K562 (cell line): ENCODE measurements around the gene IFT25.

ENCODE experiments used
- CTCF ChIP-seq, 3 experiments: IDR thresholded peaks in 2 of 3; conservative IDR thresholded peaks in 1 of 3; 2 replicates each; pipeline ENCODE4 v1.5.1; 2011 to 2012; ENCODE audit warnings: low read length in 3 of 3, mild to moderate bottlenecking in 3 of 3, control low read depth in 2 of 3, improper control_type of control experiment in 1 of 3, inconsistent platforms in 1 of 3, low read depth in 1 of 3, mixed read lengths in 1 of 3, moderate library complexity in 1 of 3; ENCODE audit not compliant: insufficient read depth in 2 of 3
- MXD1 ChIP-seq: fragments of 250-450 bp; sonication (Bioruptor Pico); IDR thresholded peaks from 2 replicates; pipeline ENCODE4 v1.8.0; 2021; ENCODE audit warnings: borderline replicate concordance, mild to moderate bottlenecking, moderate library complexity; ENCODE audit not compliant: poor library complexity, severe bottlenecking
- POLR2AphosphoS2 ChIP-seq: IDR thresholded peaks from 2 replicates; pipeline ENCODE4 v1.6.1; 2012; ENCODE audit warnings: low read length, improper control_type of control experiment
- RCOR1 ChIP-seq, 2 experiments: IDR thresholded peaks; 2 replicates each; pipeline ENCODE4 v1.6.1; 2012; ENCODE audit warnings: low read depth in 2 of 2, low read length in 2 of 2, borderline replicate concordance in 1 of 2, improper control_type of control experiment in 1 of 2
- TFE3 ChIP-seq: fragments of 450-650 bp; formaldehyde crosslinking; IDR thresholded peaks from 2 replicates; pipeline ENCODE4 v1.4.0; 2020; ENCODE audit warnings: mild to moderate bottlenecking, mixed read lengths
- YY1 ChIP-seq, 3 experiments: IDR thresholded peaks; 2 replicates each; pipeline ENCODE4 v1.6.1; 2011; ENCODE audit warnings: low read length in 2 of 3, mild to moderate bottlenecking in 2 of 3, moderate library complexity in 2 of 3, borderline replicate concordance in 1 of 3, control low read depth in 1 of 3, low read depth in 1 of 3; ENCODE audit not compliant: insufficient read depth in 3 of 3, insufficient replicate concordance in 2 of 3, control insufficient read depth in 1 of 3, insufficient read length in 1 of 3; ENCODE audit errors: extremely low read depth in 1 of 3

DNA sequence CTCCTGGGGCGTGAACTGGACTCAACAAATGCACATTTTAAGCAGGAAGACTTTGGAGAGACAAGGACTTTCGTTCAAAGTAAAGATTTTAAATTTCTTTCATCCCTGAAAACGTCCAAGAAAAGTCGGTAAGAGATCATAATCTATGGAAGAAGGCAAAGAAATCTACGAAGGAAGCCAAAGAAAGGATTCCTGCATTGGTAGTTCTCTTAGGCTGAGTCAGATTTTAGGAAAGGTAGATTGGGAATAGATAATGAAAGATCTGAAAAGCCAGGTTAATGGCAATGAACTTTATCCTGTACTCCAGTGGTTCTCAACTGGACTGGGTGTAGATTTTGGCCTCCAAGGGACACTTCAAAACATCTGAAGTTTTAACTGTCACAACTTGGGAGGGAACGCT is 2.4 kb downstream of the IFT25 start:
- TF ChIP-seq RCOR1 (IDR thresholded peaks at IDR 0.05; ENCODE audit: borderline replicate concordance in 1 of 2, low read depth in 2 of 2, low read length in 2 of 2) (no peak), CTCF (IDR thresholded peaks at IDR 0.05 in 2 of 3, conservative IDR thresholded peaks at IDR 0.05 in 1 of 3; ENCODE audit: insufficient read depth in 2 of 3, low read depth in 1 of 3, low read length in 3 of 3) (no peak), TFE3 (CRISPR knock-in tag) (no peak), POLR2AphosphoS2 (no peak), MXD1 (CRISPR knock-in tag) (no peak), YY1 (IDR thresholded peaks at IDR 0.05; ENCODE audit: borderline replicate concordance in 1 of 3, control insufficient read depth in 1 of 3, extremely low read depth in 1 of 3, insufficient read depth in 3 of 3, insufficient read length in 1 of 3, insufficient replicate concordance in 2 of 3, low read depth in 1 of 3, low read length in 2 of 3) (no peak)
